Sigmoid colon (tissue), 4 donors: Measurements from ENCODE around the gene YJEFN3.

Source experiments
- CTCF ChIP-seq, 4 experiments: fragments of 450-650 bp in 3 of 4; fragments of 200-600 bp in 1 of 4; IDR thresholded peaks; one replicate each; pipeline ENCODE4 v1.5.1; 2016 to 2019; ENCODE audit warnings: antibody characterized with exemption in 4 of 4, mild to moderate bottlenecking in 3 of 4, moderate library complexity in 2 of 4
- POLR2A ChIP-seq, 2 donors: fragments of 450-650 bp; IDR thresholded peaks; one replicate each; pipeline ENCODE4 v1.6.1; 2016; ENCODE audit warnings: antibody characterized with exemption in 2 of 2, mild to moderate bottlenecking in 2 of 2, moderate library complexity in 2 of 2
- POLR2AphosphoS5 ChIP-seq, 4 donors: sonication (generic); formaldehyde crosslinking; IDR thresholded peaks; one replicate each; pipeline ENCODE4 v1.6.1; 2017; ENCODE audit warnings: antibody characterized with exemption in 4 of 4

- TF ChIP-seq CTCF (IDR thresholded peaks at IDR 0.05) (no peak), POLR2AphosphoS5 (IDR thresholded peaks at IDR 0.05) (no peak), POLR2A (IDR thresholded peaks at IDR 0.05) (no peak)
These were observed 2.2 kb downstream of the YJEFN3 start for GRCh38 chr19:19530889-19531288.
